DOHH2 (cell line): ENCODE measurements around the gene NPDC1.

Experiments used
- H3F3A ChIP-seq: fragments of 200-600 bp; sonication (generic), shearing (Covaris generic); 2 replicates; pipeline ENCODE4 v1.6.0; 2016; ENCODE audit warnings: antibody characterized with exemption, mild to moderate bottlenecking; ENCODE audit not compliant: control insufficient read depth, insufficient read depth
- H3K27ac ChIP-seq: fragments of 200-600 bp; sonication (generic); 2 replicates; pipeline ENCODE4 v1.5.1; 2014; ENCODE audit warnings: low read depth, mild to moderate bottlenecking, low read length, moderate library complexity
- H3K27me3 ChIP-seq: fragments of 200-600 bp; sonication (generic); 2 replicates; pipeline ENCODE4 v1.6.1; 2014; ENCODE audit warnings: mild to moderate bottlenecking, low read length, mixed read lengths; ENCODE audit not compliant: control insufficient read depth
- H3K36me3 ChIP-seq: fragments of 200-600 bp; sonication (generic); 2 replicates; pipeline ENCODE4 v1.6.1; 2014; ENCODE audit warnings: mild to moderate bottlenecking, low read length, moderate library complexity, mixed read lengths; ENCODE audit not compliant: control insufficient read depth
- H3K4me1 ChIP-seq: fragments of 200-600 bp; sonication (generic); 2 replicates; pipeline ENCODE4 v1.6.1; 2014; ENCODE audit warnings: mild to moderate bottlenecking, low read length, mixed read lengths; ENCODE audit not compliant: control insufficient read depth
- H3K4me2 ChIP-seq: fragments of 200-600 bp; sonication (generic); 2 replicates; pipeline ENCODE4 v1.6.0; 2014; ENCODE audit warnings: mild to moderate bottlenecking, low read length, moderate library complexity
- H3K4me3 ChIP-seq: fragments of 200-600 bp; sonication (generic); 2 replicates; pipeline ENCODE4 v1.5.1; 2014; ENCODE audit warnings: mild to moderate bottlenecking, low read length, mixed read lengths
- H3K79me2 ChIP-seq: fragments of 200-600 bp; sonication (generic); 2 replicates; pipeline ENCODE4 v1.6.1; 2014; ENCODE audit warnings: mild to moderate bottlenecking, low read length, mixed read lengths; ENCODE audit not compliant: control insufficient read depth
- H3K9me2 ChIP-seq: fragments of 200-600 bp; sonication (generic); replicated peaks from 2 replicates; pipeline ENCODE4 v1.6.1; 2014; ENCODE audit warnings: mild to moderate bottlenecking, low read length, mixed read lengths; ENCODE audit not compliant: control insufficient read depth
- H3K9me3 ChIP-seq: fragments of 200-600 bp; sonication (generic); 2 replicates; pipeline ENCODE4 v1.6.1; 2014; ENCODE audit warnings: antibody characterized with exemption, low read length, mixed read lengths; ENCODE audit not compliant: control insufficient read depth, insufficient read depth
- H4K20me1 ChIP-seq: fragments of 200-600 bp; sonication (generic); 2 replicates; pipeline ENCODE4 v1.6.0; 2014; ENCODE audit warnings: low read depth, mild to moderate bottlenecking, antibody characterized with exemption, low read length, moderate library complexity; ENCODE audit not compliant: control insufficient read depth, insufficient read depth
- EZH2phosphoT487 ChIP-seq: fragments of 200-600 bp; sonication (generic); IDR thresholded peaks from 2 replicates; pipeline ENCODE4 v1.6.1; 2017; ENCODE audit warnings: borderline replicate concordance, mild to moderate bottlenecking, antibody characterized with exemption, low read length, moderate library complexity, mixed read lengths
- TF ChIP-seq, protein P1 (sequence below): fragments of 200-600 bp; sonication (generic); IDR thresholded peaks from one replicate; pipeline ENCODE4 v1.5.1; 2014; ENCODE audit warnings: antibody characterized with exemption, mild to moderate bottlenecking, low read depth, low read length; ENCODE audit not compliant: poor library complexity, severe bottlenecking

NPDC1 gene

DNA sequence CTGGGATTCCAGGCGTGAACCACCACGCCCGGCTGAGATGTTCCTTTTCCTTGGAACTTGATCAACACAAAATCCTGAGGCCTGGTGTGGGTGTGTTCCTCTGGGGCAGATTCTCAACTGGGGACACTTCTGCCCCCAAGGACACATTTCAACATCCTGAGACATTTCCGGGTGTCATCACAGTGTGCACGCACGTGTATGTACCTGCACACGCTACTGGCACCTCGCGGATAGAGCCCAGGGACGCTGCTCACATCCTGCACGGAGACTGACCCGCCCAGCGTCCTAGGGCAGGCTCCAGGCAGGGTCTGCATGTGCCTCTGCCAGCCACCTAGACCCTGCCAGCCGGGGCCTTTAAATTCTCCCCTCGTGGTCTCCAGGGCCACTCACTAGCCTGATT lies 16.4 kb upstream of the NPDC1 start:
- H3K4me2 ChIP-seq: no peak overlapping the region
- no peaks in the 10 kb centered on the region; the same call in 1 of the 2 replicates for H3K27me3 ChIP-seq
- no peak overlapping the region for H3K4me3 ChIP-seq
- H3K9me2 ChIP-seq: no peaks in the 10 kb centered on the region
- TF ChIP-seq EZH2phosphoT487: no peak
- H3K36me3 ChIP-seq: peaks cover 31% of the 10 kb centered on the region
- H3K9me3 ChIP-seq: no peaks in the 10 kb centered on the region
- H4K20me1 ChIP-seq: peaks cover 5% of the 10 kb centered on the region
- no peak overlapping the region for H3K27ac ChIP-seq
- H3K4me1 ChIP-seq: peaks cover 6% of the 10 kb centered on the region
- H3F3A ChIP-seq: peaks cover 10% of the 10 kb centered on the region
- H3K79me2 ChIP-seq: peaks cover 16% of the 10 kb centered on the region

DNA sequence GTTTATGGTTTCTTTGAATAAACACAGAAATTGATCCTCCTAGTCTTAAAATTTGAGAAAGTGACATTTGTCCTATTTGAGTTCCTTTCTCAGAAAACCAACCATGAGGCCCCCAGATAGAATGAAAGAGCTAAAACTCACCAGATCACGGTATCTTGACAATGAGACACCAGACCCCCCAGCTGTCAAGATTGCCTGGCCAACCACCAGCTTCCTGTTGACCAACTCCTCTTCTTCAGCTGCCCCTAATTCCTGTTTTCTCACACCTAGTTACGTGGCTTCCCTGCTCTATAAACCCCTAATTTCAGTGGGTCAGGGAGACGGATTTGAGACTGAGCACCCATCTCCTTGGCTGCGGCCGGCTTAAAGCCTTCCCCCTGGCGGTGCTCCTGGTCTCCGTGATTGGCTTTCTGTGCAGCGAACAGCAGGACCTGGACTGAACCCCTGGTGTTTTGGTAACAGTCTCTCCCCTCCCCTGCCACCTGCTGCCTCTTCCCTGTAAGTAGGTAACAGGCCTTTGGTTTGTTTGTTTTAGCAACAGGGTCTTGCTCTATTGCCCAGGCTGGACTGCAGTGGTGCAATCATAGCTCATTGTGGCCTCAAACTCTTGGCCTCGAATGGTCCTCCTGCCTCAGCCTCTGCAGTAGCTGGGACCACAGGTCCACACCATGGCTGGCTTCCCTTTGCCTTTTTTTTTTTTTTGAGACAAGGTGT lies 12.7 kb upstream of the NPDC1 start:
- H3K79me2 ChIP-seq: no peaks in the 10 kb centered on the region
- no peak overlapping the region for H3K27ac ChIP-seq
- H3K4me2 ChIP-seq: no peak overlapping the region
- H3F3A ChIP-seq: peaks cover 10% of the 10 kb centered on the region
- H3K4me1 ChIP-seq: peaks cover 4% of the 10 kb centered on the region; the same call in 1 of the 2 replicates
- peaks cover 13% of the 10 kb centered on the region for H3K27me3 ChIP-seq
- no peaks in the 10 kb centered on the region for H4K20me1 ChIP-seq
- peaks cover 4% of the 10 kb centered on the region for H3K36me3 ChIP-seq
- no peak overlapping the region for H3K4me3 ChIP-seq
- no peaks in the 10 kb centered on the region for H3K9me2 ChIP-seq
- no peaks in the 10 kb centered on the region for H3K9me3 ChIP-seq
- no peak for TF ChIP-seq EZH2phosphoT487

DNA sequence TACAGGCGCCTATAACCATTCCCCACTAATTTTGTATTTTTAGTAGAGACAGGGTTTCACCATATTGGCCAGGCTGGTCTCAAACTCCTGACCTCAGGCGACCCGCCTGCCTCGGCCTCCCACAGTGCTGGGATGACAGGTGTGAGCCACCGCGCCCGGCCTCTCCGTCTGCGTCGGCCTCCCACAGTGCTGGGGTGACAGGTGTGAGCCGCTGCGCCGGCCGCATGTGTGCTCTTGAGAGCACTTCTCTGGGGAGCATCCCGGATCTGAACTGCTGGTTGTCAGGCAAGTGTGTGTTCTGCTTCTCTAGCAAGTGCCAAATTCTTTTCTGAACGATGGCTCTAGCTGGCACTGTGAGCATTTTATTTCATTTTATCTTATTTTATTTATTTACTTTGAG lies 11.6 kb upstream of the NPDC1 start:
- H3K79me2 ChIP-seq: no peaks in the 10 kb centered on the region
- peaks cover 6% of the 10 kb centered on the region; the same call in 1 of the 2 replicates for H3K4me1 ChIP-seq
- H3K27me3 ChIP-seq: peaks cover 23% of the 10 kb centered on the region
- H3F3A ChIP-seq: peaks cover 10% of the 10 kb centered on the region
- H3K4me2 ChIP-seq: no peak overlapping the region
- no peak overlapping the region for H3K4me3 ChIP-seq
- H3K36me3 ChIP-seq: no peaks in the 10 kb centered on the region
- no peak overlapping the region for H3K27ac ChIP-seq
- TF ChIP-seq, protein P1, sequence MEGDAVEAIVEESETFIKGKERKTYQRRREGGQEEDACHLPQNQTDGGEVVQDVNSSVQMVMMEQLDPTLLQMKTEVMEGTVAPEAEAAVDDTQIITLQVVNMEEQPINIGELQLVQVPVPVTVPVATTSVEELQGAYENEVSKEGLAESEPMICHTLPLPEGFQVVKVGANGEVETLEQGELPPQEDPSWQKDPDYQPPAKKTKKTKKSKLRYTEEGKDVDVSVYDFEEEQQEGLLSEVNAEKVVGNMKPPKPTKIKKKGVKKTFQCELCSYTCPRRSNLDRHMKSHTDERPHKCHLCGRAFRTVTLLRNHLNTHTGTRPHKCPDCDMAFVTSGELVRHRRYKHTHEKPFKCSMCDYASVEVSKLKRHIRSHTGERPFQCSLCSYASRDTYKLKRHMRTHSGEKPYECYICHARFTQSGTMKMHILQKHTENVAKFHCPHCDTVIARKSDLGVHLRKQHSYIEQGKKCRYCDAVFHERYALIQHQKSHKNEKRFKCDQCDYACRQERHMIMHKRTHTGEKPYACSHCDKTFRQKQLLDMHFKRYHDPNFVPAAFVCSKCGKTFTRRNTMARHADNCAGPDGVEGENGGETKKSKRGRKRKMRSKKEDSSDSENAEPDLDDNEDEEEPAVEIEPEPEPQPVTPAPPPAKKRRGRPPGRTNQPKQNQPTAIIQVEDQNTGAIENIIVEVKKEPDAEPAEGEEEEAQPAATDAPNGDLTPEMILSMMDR: no peak
- TF ChIP-seq EZH2phosphoT487: no peak
- no peaks in the 10 kb centered on the region for H4K20me1 ChIP-seq
- no peaks in the 10 kb centered on the region for H3K9me3 ChIP-seq
- no peaks in the 10 kb centered on the region for H3K9me2 ChIP-seq

DNA sequence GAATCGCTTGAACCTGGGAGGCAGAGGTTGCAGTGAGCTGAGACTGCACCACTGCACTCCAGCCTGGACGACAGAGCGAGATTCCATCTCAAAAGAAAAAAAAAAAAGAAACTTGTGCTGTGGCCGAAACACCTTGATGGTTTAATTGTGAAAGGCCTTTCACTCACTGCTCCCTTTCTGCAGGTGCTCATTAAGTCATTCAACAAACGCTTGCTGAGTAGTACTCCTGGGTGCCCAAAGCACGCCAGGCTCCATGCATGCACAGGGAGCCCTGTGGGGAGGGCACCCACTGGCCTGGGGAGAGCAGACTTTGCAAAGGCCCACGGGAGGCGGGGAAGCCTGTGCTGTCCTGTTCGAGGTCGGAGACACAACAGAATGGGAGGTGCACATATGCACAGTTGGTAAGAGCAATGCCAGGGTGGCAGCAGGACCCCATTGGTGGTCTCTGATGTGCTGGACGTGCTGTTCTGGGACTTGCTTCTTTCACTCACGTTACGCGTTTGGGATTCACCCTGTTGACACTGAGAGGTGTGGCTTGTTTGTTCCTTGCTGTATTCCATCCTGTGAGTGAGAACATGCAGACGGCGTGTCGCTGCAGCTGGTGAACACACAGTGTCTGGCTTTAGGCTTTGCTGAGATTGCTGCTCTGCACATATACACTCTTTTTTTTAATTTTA lies 10.9 kb upstream of the NPDC1 start:
- H3K27me3 ChIP-seq: peaks cover 26% of the 10 kb centered on the region
- H3K27ac ChIP-seq: no peak overlapping the region

More for the DNA sequence above, 10.9 kb upstream of the NPDC1 start:
- H3K4me2 ChIP-seq: no peak overlapping the region
- H3K36me3 ChIP-seq: no peaks in the 10 kb centered on the region
- H3K9me3 ChIP-seq: no peaks in the 10 kb centered on the region
- no peak for TF ChIP-seq EZH2phosphoT487
- TF ChIP-seq, protein P1: no peak
- H4K20me1 ChIP-seq: no peaks in the 10 kb centered on the region
- H3K4me3 ChIP-seq: no peak overlapping the region
- no peaks in the 10 kb centered on the region for H3K79me2 ChIP-seq
- H3F3A ChIP-seq: peaks cover 4% of the 10 kb centered on the region; the same call in 1 of the 2 replicates
- H3K4me1 ChIP-seq: peaks cover 6% of the 10 kb centered on the region; the same call in 1 of the 2 replicates
- no peaks in the 10 kb centered on the region for H3K9me2 ChIP-seq
